HEK293T (cell line): ENCODE results near the gene MAST4.

ENCODE experiments used
- ARNT ChIP-seq: fragments of 450-650 bp; IDR thresholded peaks from 2 replicates; pipeline ENCODE4 v1.6.1; 2017; ENCODE audit warnings: mild to moderate bottlenecking
- BHLHE40 ChIP-seq: fragments of 450-650 bp; IDR thresholded peaks from 2 replicates; pipeline ENCODE4 v1.6.1; 2016; ENCODE audit warnings: mild to moderate bottlenecking, moderate library complexity, borderline replicate concordance
- CTBP1 ChIP-seq: fragments of 450-650 bp; IDR thresholded peaks from 2 replicates; pipeline ENCODE4 v1.6.1; 2016; ENCODE audit warnings: borderline replicate concordance
- ELF4 ChIP-seq: fragments of 450-650 bp; IDR thresholded peaks from 2 replicates; pipeline ENCODE4 v1.6.1; 2017; ENCODE audit warnings: antibody characterized with exemption
- FOXA1 ChIP-seq: fragments of 450-650 bp; IDR thresholded peaks from 2 replicates; pipeline ENCODE4 v1.6.1; 2016; ENCODE audit warnings: mild to moderate bottlenecking
- FOXK2 ChIP-seq: fragments of 450-650 bp; IDR thresholded peaks from 2 replicates; pipeline ENCODE4 v1.6.1; 2016; ENCODE audit warnings: mild to moderate bottlenecking
- FOXM1 ChIP-seq: fragments of 450-650 bp; IDR thresholded peaks from 2 replicates; pipeline ENCODE4 v1.6.1; 2017; ENCODE audit warnings: mild to moderate bottlenecking, borderline replicate concordance
- HDGF ChIP-seq: fragments of 450-650 bp; IDR thresholded peaks from 2 replicates; pipeline ENCODE4 v1.6.1; 2017; ENCODE audit warnings: antibody characterized with exemption, borderline replicate concordance
- SP1 ChIP-seq: fragments of 450-650 bp; IDR thresholded peaks from 2 replicates; pipeline ENCODE4 v1.6.1; 2017
- SUZ12 ChIP-seq: fragments of 450-650 bp; IDR thresholded peaks from 2 replicates; pipeline ENCODE4 v1.6.1; 2016; ENCODE audit warnings: mild to moderate bottlenecking
- TARDBP ChIP-seq: fragments of 450-650 bp; IDR thresholded peaks from 2 replicates; pipeline ENCODE4 v1.6.1; 2016
- ZNF384 ChIP-seq: fragments of 450-650 bp; IDR thresholded peaks from 2 replicates; pipeline ENCODE4 v1.6.1; 2016
- TF ChIP-seq, protein P1 (sequence below): fragments of 450-650 bp; IDR thresholded peaks from 2 replicates; pipeline ENCODE4 v1.6.1; 2016

- TF ChIP-seq FOXK2 (no peak), ARNT (no peak), SP1 (no peak), HDGF (no peak), FOXA1 (no peak), BHLHE40 (no peak), SUZ12 (no peak), CTBP1 (no peak), ZNF384 (no peak), FOXM1 (no peak), TARDBP (no peak), ELF4 (no peak)
- TF ChIP-seq, protein P1, sequence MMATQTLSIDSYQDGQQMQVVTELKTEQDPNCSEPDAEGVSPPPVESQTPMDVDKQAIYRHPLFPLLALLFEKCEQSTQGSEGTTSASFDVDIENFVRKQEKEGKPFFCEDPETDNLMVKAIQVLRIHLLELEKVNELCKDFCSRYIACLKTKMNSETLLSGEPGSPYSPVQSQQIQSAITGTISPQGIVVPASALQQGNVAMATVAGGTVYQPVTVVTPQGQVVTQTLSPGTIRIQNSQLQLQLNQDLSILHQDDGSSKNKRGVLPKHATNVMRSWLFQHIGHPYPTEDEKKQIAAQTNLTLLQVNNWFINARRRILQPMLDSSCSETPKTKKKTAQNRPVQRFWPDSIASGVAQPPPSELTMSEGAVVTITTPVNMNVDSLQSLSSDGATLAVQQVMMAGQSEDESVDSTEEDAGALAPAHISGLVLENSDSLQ = no peak
Measured at GRCh38 chr5:67199859-67200258, 603.7 kb downstream of the MAST4 start.
